K562 (cell line): Measurements from ENCODE around the gene PKDCC. TPM values are rescaled to one million over a fixed set of nuclear protein-coding genes. Genes with fewer than 3 reads are reported as not detected.

Experiments
- MCM5 ChIP-seq: fragments of 450-650 bp; IDR thresholded peaks from 2 replicates; pipeline ENCODE4 v1.6.1; 2016; ENCODE audit warnings: low read depth
- PHF8 ChIP-seq: fragments of 200-600 bp; sonication (generic); IDR thresholded peaks from 2 replicates; pipeline ENCODE4 v1.6.1; 2012; ENCODE audit warnings: mixed run types, mild to moderate bottlenecking, inconsistent platforms, low read length, moderate library complexity, borderline replicate concordance
- POU5F1 ChIP-seq: fragments of 150-350 bp; IDR thresholded peaks from 2 replicates; pipeline ENCODE4 v1.6.1; 2014; ENCODE audit warnings: borderline replicate concordance, low read length, low read depth, mild to moderate bottlenecking; ENCODE audit not compliant: partially characterized antibody
- PREB ChIP-seq: sonication (generic); formaldehyde crosslinking; IDR thresholded peaks from 2 replicates; pipeline ENCODE4 v1.8.1; 2023; ENCODE audit warnings: mild to moderate bottlenecking, missing genetic modification reagents
- RUNX1 ChIP-seq: sonication (generic); IDR thresholded peaks from 2 replicates; pipeline ENCODE4 v1.6.1; 2016; ENCODE audit warnings: antibody characterized with exemption, low read depth
- UBTF ChIP-seq, 2 experiments: IDR thresholded peaks; 2 replicates each; pipeline ENCODE4 v1.6.1; 2012; ENCODE audit warnings: improper control_type of control experiment in 2 of 2, low read depth in 2 of 2, low read length in 2 of 2, borderline replicate concordance in 1 of 2
- ZBTB34 ChIP-seq: fragments of 250-450 bp; sonication (Bioruptor Pico); IDR thresholded peaks from 2 replicates; pipeline ENCODE4 v1.8.0; 2021; ENCODE audit warnings: mild to moderate bottlenecking, moderate library complexity
- ZZZ3 ChIP-seq: fragments of 450-650 bp; IDR thresholded peaks from 2 replicates; pipeline ENCODE4 v1.6.1; 2016; ENCODE audit warnings: antibody characterized with exemption, mild to moderate bottlenecking, moderate library complexity
- polyA plus RNA-seq, 8 experiments: library from polyadenylated mRNA; depleted of rRNA in 4 of 8; stranded (reverse) in 5 of 8; unstranded in 3 of 8; fragments of >200 nt; fragmentation: Nextera tagmentation in 2 of 8; fragmentation: Illumina TruSeq in 1 of 8; extraction: Ambion mirVana in 2 of 8; extraction: Trizol in 1 of 8; gene quantifications; 2 replicates each; pipeline versions ENCODE4 v1.2.1 to v1.2.3, GENCODE V29; 2011 to 2014; ENCODE audit warnings: inconsistent platforms in 1 of 8, missing spikeins in 1 of 8
- total RNA-seq, 7 experiments: library from RNA; depleted of rRNA in 6 of 7; stranded (reverse); fragments of >200 nt in 6 of 7; fragmentation: Illumina TruSeq in 2 of 7; extraction: Trizol in 2 of 7; gene quantifications; 2 replicates each; pipeline versions ENCODE4 v1.2.1 to v1.2.3, GENCODE V29; 2011 to 2021; ENCODE audit warnings: low replicate concordance in 1 of 7
- TF ChIP-seq, protein P1 (sequence below): fragments of 450-650 bp; conservative IDR thresholded peaks from 2 replicates; pipeline ENCODE4 v1.6.1; 2016; ENCODE audit warnings: missing genetic modification characterization, low read depth, mild to moderate bottlenecking, missing compliant biosample characterization, moderate library complexity
- TF ChIP-seq, protein P2 (sequence below): fragments of 250-450 bp; sonication (Bioruptor Pico); IDR thresholded peaks from 2 replicates; pipeline ENCODE4 v1.8.0; 2021; ENCODE audit warnings: borderline replicate concordance, mild to moderate bottlenecking, moderate library complexity; ENCODE audit not compliant: poor library complexity, severe bottlenecking
- TF ChIP-seq, protein P3 (sequence below): sonication (generic); formaldehyde crosslinking; IDR thresholded peaks from 2 replicates; pipeline ENCODE4 v1.8.1; 2023; ENCODE audit warnings: missing genetic modification reagents, mild to moderate bottlenecking, borderline replicate concordance

The PKDCC gene
- total and polyA plus RNA-seq, 9 of the 15 experiments (the other 6 are each of a cell fraction or from before 2014, with no cell fraction given) = 0.62 to 14.8 (median 1.3) TPM; not detected in 2

GRCh38 chr2:42048299-42049220 lies 739 bp downstream of the PKDCC start (continued):
- TF ChIP-seq PREB (no peak), MCM5 (no peak), POU5F1 (no peak), ZBTB34 (CRISPR knock-in tag) (no peak), PHF8 (peak; percentile 13; the same call in 1 of the 2 replicates), ZZZ3 (no peak), UBTF (IDR thresholded peaks at IDR 0.05; ENCODE audit: borderline replicate concordance in 1 of 2, low read depth in 2 of 2, low read length in 2 of 2) (0 out of 4 replicates have a peak, but pooled peaks have one; percentile 37 to 59), RUNX1 (no peak)
- TF ChIP-seq, protein P1, sequence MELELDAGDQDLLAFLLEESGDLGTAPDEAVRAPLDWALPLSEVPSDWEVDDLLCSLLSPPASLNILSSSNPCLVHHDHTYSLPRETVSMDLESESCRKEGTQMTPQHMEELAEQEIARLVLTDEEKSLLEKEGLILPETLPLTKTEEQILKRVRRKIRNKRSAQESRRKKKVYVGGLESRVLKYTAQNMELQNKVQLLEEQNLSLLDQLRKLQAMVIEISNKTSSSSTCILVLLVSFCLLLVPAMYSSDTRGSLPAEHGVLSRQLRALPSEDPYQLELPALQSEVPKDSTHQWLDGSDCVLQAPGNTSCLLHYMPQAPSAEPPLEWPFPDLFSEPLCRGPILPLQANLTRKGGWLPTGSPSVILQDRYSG (tag) = no peak
- TF ChIP-seq, protein P2, sequence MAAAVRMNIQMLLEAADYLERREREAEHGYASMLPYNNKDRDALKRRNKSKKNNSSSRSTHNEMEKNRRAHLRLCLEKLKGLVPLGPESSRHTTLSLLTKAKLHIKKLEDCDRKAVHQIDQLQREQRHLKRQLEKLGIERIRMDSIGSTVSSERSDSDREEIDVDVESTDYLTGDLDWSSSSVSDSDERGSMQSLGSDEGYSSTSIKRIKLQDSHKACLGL (CRISPR knock-in tag) = no peak
- TF ChIP-seq, protein P3, sequence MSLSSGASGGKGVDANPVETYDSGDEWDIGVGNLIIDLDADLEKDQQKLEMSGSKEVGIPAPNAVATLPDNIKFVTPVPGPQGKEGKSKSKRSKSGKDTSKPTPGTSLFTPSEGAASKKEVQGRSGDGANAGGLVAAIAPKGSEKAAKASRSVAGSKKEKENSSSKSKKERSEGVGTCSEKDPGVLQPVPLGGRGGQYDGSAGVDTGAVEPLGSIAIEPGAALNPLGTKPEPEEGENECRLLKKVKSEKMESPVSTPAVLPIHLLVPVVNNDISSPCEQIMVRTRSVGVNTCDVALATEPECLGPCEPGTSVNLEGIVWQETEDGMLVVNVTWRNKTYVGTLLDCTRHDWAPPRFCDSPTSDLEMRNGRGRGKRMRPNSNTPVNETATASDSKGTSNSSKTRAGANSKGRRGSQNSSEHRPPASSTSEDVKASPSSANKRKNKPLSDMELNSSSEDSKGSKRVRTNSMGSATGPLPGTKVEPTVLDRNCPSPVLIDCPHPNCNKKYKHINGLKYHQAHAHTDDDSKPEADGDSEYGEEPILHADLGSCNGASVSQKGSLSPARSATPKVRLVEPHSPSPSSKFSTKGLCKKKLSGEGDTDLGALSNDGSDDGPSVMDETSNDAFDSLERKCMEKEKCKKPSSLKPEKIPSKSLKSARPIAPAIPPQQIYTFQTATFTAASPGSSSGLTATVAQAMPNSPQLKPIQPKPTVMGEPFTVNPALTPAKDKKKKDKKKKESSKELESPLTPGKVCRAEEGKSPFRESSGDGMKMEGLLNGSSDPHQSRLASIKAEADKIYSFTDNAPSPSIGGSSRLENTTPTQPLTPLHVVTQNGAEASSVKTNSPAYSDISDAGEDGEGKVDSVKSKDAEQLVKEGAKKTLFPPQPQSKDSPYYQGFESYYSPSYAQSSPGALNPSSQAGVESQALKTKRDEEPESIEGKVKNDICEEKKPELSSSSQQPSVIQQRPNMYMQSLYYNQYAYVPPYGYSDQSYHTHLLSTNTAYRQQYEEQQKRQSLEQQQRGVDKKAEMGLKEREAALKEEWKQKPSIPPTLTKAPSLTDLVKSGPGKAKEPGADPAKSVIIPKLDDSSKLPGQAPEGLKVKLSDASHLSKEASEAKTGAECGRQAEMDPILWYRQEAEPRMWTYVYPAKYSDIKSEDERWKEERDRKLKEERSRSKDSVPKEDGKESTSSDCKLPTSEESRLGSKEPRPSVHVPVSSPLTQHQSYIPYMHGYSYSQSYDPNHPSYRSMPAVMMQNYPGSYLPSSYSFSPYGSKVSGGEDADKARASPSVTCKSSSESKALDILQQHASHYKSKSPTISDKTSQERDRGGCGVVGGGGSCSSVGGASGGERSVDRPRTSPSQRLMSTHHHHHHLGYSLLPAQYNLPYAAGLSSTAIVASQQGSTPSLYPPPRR (CRISPR knock-in tag) = no peak
